Measurements from ENCODE around the gene KCNK13.

KCNK13 gene

DNA sequence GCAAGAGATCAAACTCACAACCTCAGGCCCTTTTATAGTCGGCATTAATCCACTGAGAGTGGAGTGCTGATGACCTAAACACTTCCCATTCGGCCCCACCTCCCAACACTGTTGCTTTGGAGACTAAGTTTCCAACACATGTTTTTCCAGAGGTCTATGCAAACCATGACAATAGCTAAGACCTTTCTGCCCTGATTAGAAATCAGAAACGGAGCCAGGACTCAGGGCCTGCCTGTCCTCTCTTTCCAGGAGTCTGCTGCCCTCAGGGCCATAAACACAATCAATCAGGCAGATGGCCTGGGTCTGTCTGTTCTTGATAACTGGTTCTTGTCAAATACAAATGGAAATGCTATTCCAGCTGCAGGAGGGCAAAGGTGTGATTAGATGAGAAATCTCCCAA lies 97.4 kb downstream of the KCNK13 start:
- Histone ChIP-seq H3K36me3 (replicated peaks) (no peaks in the 10 kb centered on the region), H3K27ac (no peak overlapping the region), H3K4me3 (ENCODE audit: low read depth, low read length) (no peak overlapping the region), H3K27me3 (replicated peaks) (no peaks in the 10 kb centered on the region)
- in situ Hi-C loops (cut with HindIII; ENCODE audit: low pct_ligation_motif_present, low sequenced_read_pairs) = no loop called here
- TF ChIP-seq, protein P1, sequence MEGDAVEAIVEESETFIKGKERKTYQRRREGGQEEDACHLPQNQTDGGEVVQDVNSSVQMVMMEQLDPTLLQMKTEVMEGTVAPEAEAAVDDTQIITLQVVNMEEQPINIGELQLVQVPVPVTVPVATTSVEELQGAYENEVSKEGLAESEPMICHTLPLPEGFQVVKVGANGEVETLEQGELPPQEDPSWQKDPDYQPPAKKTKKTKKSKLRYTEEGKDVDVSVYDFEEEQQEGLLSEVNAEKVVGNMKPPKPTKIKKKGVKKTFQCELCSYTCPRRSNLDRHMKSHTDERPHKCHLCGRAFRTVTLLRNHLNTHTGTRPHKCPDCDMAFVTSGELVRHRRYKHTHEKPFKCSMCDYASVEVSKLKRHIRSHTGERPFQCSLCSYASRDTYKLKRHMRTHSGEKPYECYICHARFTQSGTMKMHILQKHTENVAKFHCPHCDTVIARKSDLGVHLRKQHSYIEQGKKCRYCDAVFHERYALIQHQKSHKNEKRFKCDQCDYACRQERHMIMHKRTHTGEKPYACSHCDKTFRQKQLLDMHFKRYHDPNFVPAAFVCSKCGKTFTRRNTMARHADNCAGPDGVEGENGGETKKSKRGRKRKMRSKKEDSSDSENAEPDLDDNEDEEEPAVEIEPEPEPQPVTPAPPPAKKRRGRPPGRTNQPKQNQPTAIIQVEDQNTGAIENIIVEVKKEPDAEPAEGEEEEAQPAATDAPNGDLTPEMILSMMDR (IDR thresholded peaks at IDR 0.05; ENCODE audit: low read depth, low read length, missing control alignments) = no peak
- DNase-seq = no peak

DNA sequence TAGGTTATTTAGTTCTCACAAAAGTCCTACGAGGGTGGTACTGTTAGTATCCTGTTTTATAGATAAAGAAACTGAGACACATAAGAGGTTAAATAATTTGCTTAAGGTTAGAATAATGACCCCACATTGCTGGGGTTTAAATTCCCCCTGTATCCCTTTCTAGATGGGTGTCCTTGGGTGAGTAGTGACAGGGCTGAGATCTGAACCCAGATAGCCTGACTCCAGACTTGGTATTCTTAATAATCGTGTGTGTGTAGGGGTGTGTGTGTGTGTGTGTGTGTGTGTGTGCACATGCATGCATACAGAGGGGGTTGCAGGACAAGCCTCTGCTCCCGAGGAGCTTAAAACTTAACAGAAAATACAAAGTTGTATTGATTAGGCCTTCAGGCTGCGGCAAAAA lies 97.9 kb downstream of the KCNK13 start:
- TF ChIP-seq, protein P1 (IDR thresholded peaks at IDR 0.05; ENCODE audit: low read depth, low read length, missing control alignments) = no peak
- no peaks in the 10 kb centered on the region for H3K27me3 ChIP-seq (replicated peaks)
- H3K27ac ChIP-seq = no peak overlapping the region
- no peaks in the 10 kb centered on the region for H3K36me3 ChIP-seq (replicated peaks)
- no peak for DNase-seq
- no peak overlapping the region for H3K4me3 ChIP-seq (ENCODE audit: low read depth, low read length)
- in situ Hi-C loops (cut with HindIII; ENCODE audit: low pct_ligation_motif_present, low sequenced_read_pairs) = no loop called here

DNA sequence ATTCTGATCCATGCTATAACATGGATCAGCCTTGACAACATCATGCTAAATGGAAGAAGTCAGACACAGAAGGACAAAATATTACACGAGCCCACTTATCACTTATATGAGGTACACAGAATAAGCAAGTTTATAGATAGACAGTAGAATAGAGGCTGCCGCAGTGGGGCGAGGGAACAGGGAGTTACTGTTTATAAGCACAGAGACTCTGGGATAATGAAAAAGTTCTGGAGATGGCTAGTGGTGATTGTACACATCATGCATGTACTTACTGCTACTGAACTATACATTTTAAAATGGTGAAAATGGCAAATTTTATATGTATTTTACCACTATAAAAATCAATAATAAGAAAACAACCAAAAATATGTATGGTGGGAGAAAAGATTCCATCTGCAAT lies 99.3 kb downstream of the KCNK13 start:
- TF ChIP-seq, protein P1 (IDR thresholded peaks at IDR 0.05; ENCODE audit: low read depth, low read length, missing control alignments) = no peak
- H3K36me3 ChIP-seq (replicated peaks) = no peaks in the 10 kb centered on the region
- no peak overlapping the region for H3K27ac ChIP-seq
- no peak overlapping the region for H3K4me3 ChIP-seq (ENCODE audit: low read depth, low read length)
- DNase-seq = no peak
- in situ Hi-C loops (cut with HindIII; ENCODE audit: low pct_ligation_motif_present, low sequenced_read_pairs) = no loop called here
- H3K27me3 ChIP-seq (replicated peaks) = no peaks in the 10 kb centered on the region

DNA sequence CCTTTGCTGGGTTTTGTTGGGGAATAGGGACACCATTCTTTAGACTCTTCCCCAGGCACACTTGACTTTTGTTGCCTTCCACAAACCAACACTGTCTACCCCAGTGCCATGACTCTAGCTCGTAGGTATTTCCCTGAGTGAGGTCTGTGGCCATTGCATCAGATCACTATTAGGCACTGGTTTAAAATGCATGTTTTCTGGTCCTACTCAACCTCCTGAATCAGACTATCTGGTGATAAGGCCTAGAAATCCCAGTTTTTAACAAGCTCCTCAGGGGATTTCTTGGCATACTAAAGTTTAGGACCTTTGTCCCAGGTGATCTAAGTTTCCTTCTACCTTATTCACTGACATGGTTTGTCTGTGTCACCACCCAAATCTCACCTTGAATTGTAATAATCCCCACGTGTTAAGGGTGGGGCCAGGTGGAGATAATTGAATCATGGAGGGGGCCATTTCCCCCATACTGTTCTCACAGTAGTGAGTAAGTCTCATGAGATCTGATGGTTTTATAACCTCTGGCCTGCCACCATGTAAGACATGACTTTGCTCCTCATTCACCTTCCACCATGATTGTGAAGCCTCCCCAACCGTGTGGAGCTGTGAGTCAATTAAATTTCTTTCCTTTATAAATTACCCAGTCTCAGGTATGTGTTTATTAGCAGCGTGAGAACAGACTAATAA lies 106.8 kb downstream of the KCNK13 start:
- TF ChIP-seq, protein P1 (IDR thresholded peaks at IDR 0.05; ENCODE audit: low read depth, low read length, missing control alignments) = no peak
- no peaks in the 10 kb centered on the region for H3K27me3 ChIP-seq (replicated peaks)
- H3K36me3 ChIP-seq (replicated peaks) = no peaks in the 10 kb centered on the region
- H3K4me3 ChIP-seq (ENCODE audit: low read depth, low read length) = no peak overlapping the region
- in situ Hi-C loops (cut with HindIII; ENCODE audit: low pct_ligation_motif_present, low sequenced_read_pairs) = no loop called here
- H3K27ac ChIP-seq = peak overlapping the region; percentile 54
- peak; percentile 61 for DNase-seq

DNA sequence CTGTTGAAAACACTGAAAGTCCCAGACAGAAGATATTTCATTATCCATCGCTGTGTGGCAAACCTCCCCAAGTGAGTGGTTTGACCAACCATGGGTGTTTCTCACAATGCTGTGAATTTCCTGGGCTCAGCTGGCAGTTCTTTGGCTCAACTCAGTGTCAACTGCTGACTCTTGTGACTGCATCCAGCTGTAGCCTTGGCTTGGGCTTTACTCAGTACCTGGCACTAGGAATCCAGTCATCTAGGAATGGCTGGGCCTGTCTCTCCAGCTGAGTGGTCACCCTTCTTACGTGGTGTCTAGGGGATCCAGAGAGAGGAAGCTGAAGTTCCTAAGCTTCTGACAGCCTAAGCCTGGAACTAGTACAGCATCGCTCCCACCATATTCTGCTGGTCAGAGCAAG lies 113.8 kb downstream of the KCNK13 start:
- TF ChIP-seq, protein P1 (IDR thresholded peaks at IDR 0.05; ENCODE audit: low read depth, low read length, missing control alignments) = no peak
- in situ Hi-C loops (cut with HindIII; ENCODE audit: low pct_ligation_motif_present, low sequenced_read_pairs) = no loop called here
- H3K27me3 ChIP-seq (replicated peaks) = no peaks in the 10 kb centered on the region
- H3K27ac ChIP-seq = no peak overlapping the region
- H3K36me3 ChIP-seq (replicated peaks) = no peaks in the 10 kb centered on the region
- DNase-seq = no peak
- H3K4me3 ChIP-seq (ENCODE audit: low read depth, low read length) = no peak overlapping the region
